Neural progenitor cell (in vitro differentiated cells): ENCODE results near the gene USP6.
"Not testable (repeated sequence)": the region's sequence is repeated elsewhere in the genome, so short reads cannot be mapped to it uniquely, and the experiment has no call there.

Experiments used
- EZH2 ChIP-seq: fragments of 200-600 bp; sonication (generic); IDR thresholded peaks from 2 replicates; pipeline ENCODE4 v1.6.1; 2017; ENCODE audit warnings: antibody characterized with exemption, mild to moderate bottlenecking, moderate library complexity
- EZH2phosphoT487 ChIP-seq: fragments of 200-600 bp; sonication (generic); IDR thresholded peaks from 2 replicates; pipeline ENCODE4 v1.6.1; 2017; ENCODE audit warnings: antibody characterized with exemption
- TF ChIP-seq, protein P1 (sequence below): fragments of 200-600 bp; sonication (generic); IDR thresholded peaks from 2 replicates; pipeline ENCODE4 v1.5.1; 2017; ENCODE audit warnings: antibody characterized with exemption, mild to moderate bottlenecking

DNA sequence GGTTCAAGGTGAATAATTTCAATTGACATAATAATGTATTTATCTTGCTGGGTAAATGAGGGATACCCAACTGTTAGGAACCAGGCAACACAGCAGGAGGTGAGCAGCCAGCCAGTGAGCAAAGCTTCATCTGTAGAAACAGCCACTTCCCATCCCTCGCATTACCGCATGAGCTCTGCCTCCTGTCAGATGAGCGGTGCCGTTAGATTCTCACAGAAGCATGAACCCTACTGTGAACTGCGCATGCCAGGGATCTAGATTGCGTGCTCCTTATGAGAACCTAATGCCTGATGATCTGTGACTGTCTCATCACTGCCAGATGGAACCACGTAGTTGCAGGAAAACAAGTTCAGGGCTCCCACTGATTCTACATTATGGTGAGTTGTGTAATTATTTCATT, 9.1 kb downstream of the USP6 start:
- TF ChIP-seq, protein P1, sequence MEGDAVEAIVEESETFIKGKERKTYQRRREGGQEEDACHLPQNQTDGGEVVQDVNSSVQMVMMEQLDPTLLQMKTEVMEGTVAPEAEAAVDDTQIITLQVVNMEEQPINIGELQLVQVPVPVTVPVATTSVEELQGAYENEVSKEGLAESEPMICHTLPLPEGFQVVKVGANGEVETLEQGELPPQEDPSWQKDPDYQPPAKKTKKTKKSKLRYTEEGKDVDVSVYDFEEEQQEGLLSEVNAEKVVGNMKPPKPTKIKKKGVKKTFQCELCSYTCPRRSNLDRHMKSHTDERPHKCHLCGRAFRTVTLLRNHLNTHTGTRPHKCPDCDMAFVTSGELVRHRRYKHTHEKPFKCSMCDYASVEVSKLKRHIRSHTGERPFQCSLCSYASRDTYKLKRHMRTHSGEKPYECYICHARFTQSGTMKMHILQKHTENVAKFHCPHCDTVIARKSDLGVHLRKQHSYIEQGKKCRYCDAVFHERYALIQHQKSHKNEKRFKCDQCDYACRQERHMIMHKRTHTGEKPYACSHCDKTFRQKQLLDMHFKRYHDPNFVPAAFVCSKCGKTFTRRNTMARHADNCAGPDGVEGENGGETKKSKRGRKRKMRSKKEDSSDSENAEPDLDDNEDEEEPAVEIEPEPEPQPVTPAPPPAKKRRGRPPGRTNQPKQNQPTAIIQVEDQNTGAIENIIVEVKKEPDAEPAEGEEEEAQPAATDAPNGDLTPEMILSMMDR: not testable (repeated sequence)
- TF ChIP-seq EZH2, EZH2phosphoT487: not testable (repeated sequence)
